MM.1S (cell line): ENCODE data around the gene SLC44A1.

ENCODE experiments used
- DNase-seq: peaks from one replicate; pipeline ENCODE4 v3.0.0-alpha.2; 2015
- H2AFZ ChIP-seq: fragments of 300-600 bp; sonication (generic); 2 replicates; pipeline ENCODE4 v1.6.0; 2016; ENCODE audit warnings: antibody characterized with exemption, low read length
- H3F3A ChIP-seq: fragments of 300-600 bp; sonication (generic); 2 replicates; pipeline ENCODE4 v1.6.1; 2016; ENCODE audit warnings: mild to moderate bottlenecking, antibody characterized with exemption, low read length, moderate library complexity, mixed read lengths; ENCODE audit not compliant: insufficient read depth
- H3K27ac ChIP-seq: fragments of 300-600 bp; sonication (generic); 2 replicates; pipeline ENCODE4 v1.5.1; 2016; ENCODE audit warnings: mild to moderate bottlenecking, low read length
- H3K27me3 ChIP-seq: fragments of 300-600 bp; sonication (generic); replicated peaks from 2 replicates; pipeline ENCODE4 v1.6.0; 2016; ENCODE audit warnings: low read length; ENCODE audit not compliant: insufficient read depth
- H3K36me3 ChIP-seq: fragments of 300-600 bp; sonication (generic); replicated peaks from 2 replicates; pipeline ENCODE4 v1.6.1; 2016; ENCODE audit warnings: mild to moderate bottlenecking, low read length, mixed read lengths; ENCODE audit not compliant: insufficient read depth
- H3K4me1 ChIP-seq: fragments of 300-600 bp; sonication (generic); 2 replicates; pipeline ENCODE4 v1.6.1; 2016; ENCODE audit warnings: low read length, mixed read lengths
- H3K4me2 ChIP-seq: fragments of 300-600 bp; sonication (generic); 2 replicates; pipeline ENCODE4 v1.6.0; 2016; ENCODE audit warnings: low read depth, low read length
- H3K4me3 ChIP-seq: fragments of 300-600 bp; sonication (generic); 2 replicates; pipeline ENCODE4 v1.5.1; 2016; ENCODE audit warnings: low read length, mixed read lengths
- H3K79me2 ChIP-seq: fragments of 300-600 bp; sonication (generic); 2 replicates; pipeline ENCODE4 v1.6.1; 2016; ENCODE audit warnings: mixed run types, low read length, mixed read lengths
- H3K9ac ChIP-seq: fragments of 300-600 bp; sonication (generic); 2 replicates; pipeline ENCODE4 v1.6.1; 2016; ENCODE audit warnings: low read length, mixed read lengths
- H3K9me2 ChIP-seq: fragments of 300-600 bp; sonication (generic); replicated peaks from 2 replicates; pipeline ENCODE4 v1.6.1; 2016; ENCODE audit warnings: mild to moderate bottlenecking, low read length, mixed read lengths; ENCODE audit not compliant: insufficient read depth
- H3K9me3 ChIP-seq: fragments of 300-600 bp; sonication (generic); replicated peaks from 2 replicates; pipeline ENCODE4 v1.6.1; 2016; ENCODE audit warnings: mild to moderate bottlenecking, low read length, mixed read lengths; ENCODE audit not compliant: insufficient read depth
- H4K20me1 ChIP-seq: fragments of 300-600 bp; sonication (generic); 2 replicates; pipeline ENCODE4 v1.6.1; 2016; ENCODE audit warnings: mild to moderate bottlenecking, low read length, moderate library complexity, mixed read lengths; ENCODE audit not compliant: insufficient read depth
- EZH2 ChIP-seq: fragments of 300-600 bp; sonication (generic); optimal IDR thresholded peaks from 2 replicates; pipeline ENCODE3; 2017; ENCODE audit warnings: low read depth, mild to moderate bottlenecking, antibody characterized with exemption, low read length, mixed read lengths
- EZH2phosphoT487 ChIP-seq: fragments of 300-600 bp; sonication (generic); IDR thresholded peaks from 2 replicates; pipeline ENCODE4 v1.6.1; 2018; ENCODE audit warnings: antibody characterized with exemption, low read length
- TF ChIP-seq, protein P1 (sequence below): fragments of 300-600 bp; sonication (generic); IDR thresholded peaks from 2 replicates; pipeline ENCODE4 v1.5.1; 2016; ENCODE audit warnings: antibody characterized with exemption, low read length, mixed read lengths

The SLC44A1 gene

GRCh38 chr9:105299190-105299854 lies 54.9 kb downstream of the SLC44A1 start:
- H3K9me3 ChIP-seq, result no peaks in the 10 kb centered on the region
- H2AFZ ChIP-seq, result no peak overlapping the region
- TF ChIP-seq, protein P1, sequence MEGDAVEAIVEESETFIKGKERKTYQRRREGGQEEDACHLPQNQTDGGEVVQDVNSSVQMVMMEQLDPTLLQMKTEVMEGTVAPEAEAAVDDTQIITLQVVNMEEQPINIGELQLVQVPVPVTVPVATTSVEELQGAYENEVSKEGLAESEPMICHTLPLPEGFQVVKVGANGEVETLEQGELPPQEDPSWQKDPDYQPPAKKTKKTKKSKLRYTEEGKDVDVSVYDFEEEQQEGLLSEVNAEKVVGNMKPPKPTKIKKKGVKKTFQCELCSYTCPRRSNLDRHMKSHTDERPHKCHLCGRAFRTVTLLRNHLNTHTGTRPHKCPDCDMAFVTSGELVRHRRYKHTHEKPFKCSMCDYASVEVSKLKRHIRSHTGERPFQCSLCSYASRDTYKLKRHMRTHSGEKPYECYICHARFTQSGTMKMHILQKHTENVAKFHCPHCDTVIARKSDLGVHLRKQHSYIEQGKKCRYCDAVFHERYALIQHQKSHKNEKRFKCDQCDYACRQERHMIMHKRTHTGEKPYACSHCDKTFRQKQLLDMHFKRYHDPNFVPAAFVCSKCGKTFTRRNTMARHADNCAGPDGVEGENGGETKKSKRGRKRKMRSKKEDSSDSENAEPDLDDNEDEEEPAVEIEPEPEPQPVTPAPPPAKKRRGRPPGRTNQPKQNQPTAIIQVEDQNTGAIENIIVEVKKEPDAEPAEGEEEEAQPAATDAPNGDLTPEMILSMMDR, result no peak
- no peak for TF ChIP-seq EZH2
- TF ChIP-seq EZH2phosphoT487, result no peak
- H3K4me1 ChIP-seq, result 0 out of 2 replicates have a peak, but pooled peaks cover 5% of the 10 kb centered on the region
- 0 out of 2 replicates have a peak, but pooled peaks cover 5% of the 10 kb centered on the region for H4K20me1 ChIP-seq
- peaks cover 66% of the 10 kb centered on the region for H3K79me2 ChIP-seq
- no peaks in the 10 kb centered on the region for H3F3A ChIP-seq
- H3K4me3 ChIP-seq, result no peak overlapping the region
- no peaks in the 10 kb centered on the region for H3K36me3 ChIP-seq
- H3K27ac ChIP-seq, result no peak overlapping the region
- no peaks in the 10 kb centered on the region for H3K9me2 ChIP-seq
- no peak overlapping the region for H3K9ac ChIP-seq
- no peak for DNase-seq
- H3K4me2 ChIP-seq, result no peak overlapping the region
- H3K27me3 ChIP-seq, result no peaks in the 10 kb centered on the region

DNA sequence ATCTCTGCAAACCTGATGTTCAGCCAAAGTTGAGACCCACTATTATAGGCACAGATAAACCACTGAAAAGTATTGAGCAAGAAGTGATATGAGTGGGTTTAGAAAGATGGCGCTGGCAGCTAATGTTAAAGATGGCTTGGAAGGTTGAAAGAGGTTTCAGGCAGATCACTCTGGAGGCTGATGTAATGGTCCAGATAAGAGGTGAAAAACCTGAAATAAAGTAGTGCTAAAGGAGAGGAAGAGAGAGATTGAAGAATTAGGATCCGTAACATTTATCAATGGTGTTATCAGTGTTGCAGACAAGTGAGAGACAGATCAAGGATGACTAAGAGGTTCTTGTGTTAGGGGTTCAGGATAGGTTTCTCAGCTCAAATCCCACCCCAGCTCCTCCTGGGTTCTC lies 58.3 kb downstream of the SLC44A1 start:
- Histone ChIP-seq H3K27ac (no peak overlapping the region), H3K36me3 (no peaks in the 10 kb centered on the region), H3K9me2 (no peaks in the 10 kb centered on the region), H3K27me3 (no peaks in the 10 kb centered on the region), H3K9me3 (no peaks in the 10 kb centered on the region), H3K9ac (no peak overlapping the region), H4K20me1 (no peaks in the 10 kb centered on the region), H3K79me2 (peaks cover 58% of the 10 kb centered on the region), H3K4me2 (no peak overlapping the region), H2AFZ (no peak overlapping the region), H3K4me3 (no peak overlapping the region), H3F3A (no peaks in the 10 kb centered on the region), H3K4me1 (no peaks in the 10 kb centered on the region)
- TF ChIP-seq, protein P1, result no peak
- TF ChIP-seq EZH2 (no peak), EZH2phosphoT487 (no peak)
- no peak for DNase-seq

DNA sequence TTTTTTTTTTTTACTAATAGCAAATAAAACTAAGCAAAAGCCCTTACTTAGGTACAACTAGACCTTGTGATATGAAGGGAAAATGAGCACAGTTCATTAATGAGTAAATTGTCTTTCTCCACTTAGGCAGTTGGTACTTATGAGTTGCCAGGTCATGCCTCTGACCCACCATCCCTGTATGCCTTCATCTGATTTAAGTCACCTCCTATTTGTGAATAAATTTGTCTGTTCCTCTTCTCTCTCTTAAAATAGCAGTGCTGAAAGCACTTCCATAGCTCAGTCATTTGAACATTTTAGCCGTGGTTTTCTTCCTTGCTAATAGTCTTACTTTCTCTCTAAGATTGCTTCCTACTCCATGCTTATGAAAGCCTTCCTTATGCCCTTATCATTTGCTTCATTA lies 61.4 kb downstream of the SLC44A1 start:
- Histone ChIP-seq H3K36me3 (no peaks in the 10 kb centered on the region), H3K4me2 (no peak overlapping the region), H3K27ac (no peak overlapping the region), H4K20me1 (no peaks in the 10 kb centered on the region), H3K9ac (no peak overlapping the region), H3K4me1 (no peaks in the 10 kb centered on the region), H3K9me2 (no peaks in the 10 kb centered on the region), H3F3A (no peaks in the 10 kb centered on the region), H3K4me3 (no peak overlapping the region), H3K9me3 (no peaks in the 10 kb centered on the region), H3K79me2 (peaks cover 57% of the 10 kb centered on the region), H3K27me3 (no peaks in the 10 kb centered on the region), H2AFZ (no peak overlapping the region)
- TF ChIP-seq, protein P1, result no peak
- no peak for DNase-seq
